ENCODE data around the gene SUSD1. TPM values are rescaled to one million over a fixed set of nuclear protein-coding genes. Genes with fewer than 3 reads are reported as not detected.

Gene SUSD1
- 19.9 TPM for total RNA-seq (ENCODE audit: unreplicated experiment)
- long read RNA-seq, partial matches to known transcripts, result 1 of 1 reads
- long read RNA-seq, other reads (novel, unspliced or antisense), result 0 of 1 reads

- peak; percentile 66 for DNase-seq
- Mint-ChIP-seq H3K36me3 (ENCODE audit: unreplicated experiment) (peaks cover 9% of the 10 kb centered on the region), H3K27ac (ENCODE audit: unreplicated experiment) (peak within 1 kb of the TSS; percentile 88), H3K9me3 (ENCODE audit: unreplicated experiment) (peaks cover 6% of the 10 kb centered on the region), H3K4me3 (ENCODE audit: unreplicated experiment) (peak within 1 kb of the TSS; percentile 87), H3K27me3 (ENCODE audit: unreplicated experiment) (peaks cover 5% of the 10 kb centered on the region), H3K4me1 (ENCODE audit: low read depth, unreplicated experiment) (peaks cover 7% of the 10 kb centered on the region)
- TF ChIP-seq, protein P1, sequence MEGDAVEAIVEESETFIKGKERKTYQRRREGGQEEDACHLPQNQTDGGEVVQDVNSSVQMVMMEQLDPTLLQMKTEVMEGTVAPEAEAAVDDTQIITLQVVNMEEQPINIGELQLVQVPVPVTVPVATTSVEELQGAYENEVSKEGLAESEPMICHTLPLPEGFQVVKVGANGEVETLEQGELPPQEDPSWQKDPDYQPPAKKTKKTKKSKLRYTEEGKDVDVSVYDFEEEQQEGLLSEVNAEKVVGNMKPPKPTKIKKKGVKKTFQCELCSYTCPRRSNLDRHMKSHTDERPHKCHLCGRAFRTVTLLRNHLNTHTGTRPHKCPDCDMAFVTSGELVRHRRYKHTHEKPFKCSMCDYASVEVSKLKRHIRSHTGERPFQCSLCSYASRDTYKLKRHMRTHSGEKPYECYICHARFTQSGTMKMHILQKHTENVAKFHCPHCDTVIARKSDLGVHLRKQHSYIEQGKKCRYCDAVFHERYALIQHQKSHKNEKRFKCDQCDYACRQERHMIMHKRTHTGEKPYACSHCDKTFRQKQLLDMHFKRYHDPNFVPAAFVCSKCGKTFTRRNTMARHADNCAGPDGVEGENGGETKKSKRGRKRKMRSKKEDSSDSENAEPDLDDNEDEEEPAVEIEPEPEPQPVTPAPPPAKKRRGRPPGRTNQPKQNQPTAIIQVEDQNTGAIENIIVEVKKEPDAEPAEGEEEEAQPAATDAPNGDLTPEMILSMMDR (IDR thresholded peaks at IDR 0.05; ENCODE audit: partially characterized antibody, unreplicated experiment), result no peak
Measured at GRCh38 chr9:112174965-112175795, at the start of gene SUSD1. TSS of gene SUSD1 (minus strand) at chr9:112175297. CDS start at chr9:112175235, 62 bp downstream.

GRCh38 chr9:112224401-112225289, 49.5 kb upstream of the SUSD1 start:
- no peak for DNase-seq
- no peaks in the 10 kb centered on the region for H3K9me3 Mint-ChIP-seq (ENCODE audit: unreplicated experiment)

DNA sequence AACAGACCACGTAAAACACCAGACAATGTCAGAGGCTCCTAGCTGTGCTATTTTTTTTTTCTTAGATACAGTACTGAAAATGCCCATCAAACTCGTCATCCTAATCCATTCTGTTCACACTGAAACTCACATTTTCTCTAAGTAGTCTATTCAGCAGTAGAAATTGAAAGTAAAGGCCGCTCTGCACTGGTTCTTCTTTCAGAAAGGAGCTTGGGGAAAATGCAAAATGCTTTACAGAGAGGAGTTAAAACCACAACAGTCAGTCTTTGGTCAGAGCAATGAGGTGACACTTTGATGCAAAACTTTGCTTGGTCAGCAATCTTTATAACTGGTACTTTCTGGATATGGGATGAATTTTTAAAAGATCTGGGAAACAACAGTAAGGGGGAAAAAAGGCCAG, 43.8 kb upstream of the SUSD1 start:
- Mint-ChIP-seq H3K27ac (ENCODE audit: unreplicated experiment) (no peak overlapping the region), H3K4me1 (ENCODE audit: low read depth, unreplicated experiment) (no peaks in the 10 kb centered on the region)

More at GRCh38 chr9:112224401-112225289, 49.5 kb upstream of the SUSD1 start:
- Mint-ChIP-seq H3K27ac (ENCODE audit: unreplicated experiment) (no peak overlapping the region), H3K4me1 (ENCODE audit: low read depth, unreplicated experiment) (no peaks in the 10 kb centered on the region), H3K36me3 (ENCODE audit: unreplicated experiment) (no peaks in the 10 kb centered on the region), H3K4me3 (ENCODE audit: unreplicated experiment) (no peak overlapping the region), H3K27me3 (ENCODE audit: unreplicated experiment) (no peaks in the 10 kb centered on the region)
- TF ChIP-seq, protein P1 (IDR thresholded peaks at IDR 0.05; ENCODE audit: partially characterized antibody, unreplicated experiment), result no peak

DNA sequence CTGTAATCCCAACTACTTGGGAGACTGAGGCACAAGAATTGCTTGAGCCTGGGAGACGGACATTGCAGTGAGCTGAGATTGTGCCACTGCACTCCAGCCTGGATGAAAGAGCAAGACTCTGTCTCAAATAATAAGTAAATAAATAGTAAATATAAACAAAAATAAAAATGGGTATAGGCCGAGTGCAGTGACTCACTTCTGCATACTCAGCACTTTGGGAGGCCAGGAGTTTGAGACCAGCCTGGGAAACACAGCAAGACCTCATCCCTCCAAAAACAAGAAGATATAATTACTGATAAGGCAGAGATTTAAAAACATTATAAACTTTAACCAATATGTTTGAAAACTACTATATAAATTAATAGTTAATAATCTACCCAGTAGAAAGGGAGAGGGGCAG, 37.8 kb upstream of the SUSD1 start:
- H3K36me3 Mint-ChIP-seq (ENCODE audit: unreplicated experiment), result peaks cover 4% of the 10 kb centered on the region
- H3K27me3 Mint-ChIP-seq (ENCODE audit: unreplicated experiment), result no peaks in the 10 kb centered on the region
- H3K4me3 Mint-ChIP-seq (ENCODE audit: unreplicated experiment), result no peak overlapping the region
- no peak for DNase-seq
- no peaks in the 10 kb centered on the region for H3K9me3 Mint-ChIP-seq (ENCODE audit: unreplicated experiment)
- H3K4me1 Mint-ChIP-seq (ENCODE audit: low read depth, unreplicated experiment), result no peaks in the 10 kb centered on the region
- TF ChIP-seq, protein P1 (IDR thresholded peaks at IDR 0.05; ENCODE audit: partially characterized antibody, unreplicated experiment), result no peak
- no peak overlapping the region for H3K27ac Mint-ChIP-seq (ENCODE audit: unreplicated experiment)

More for the DNA sequence above, 43.8 kb upstream of the SUSD1 start:
- TF ChIP-seq, protein P1 (IDR thresholded peaks at IDR 0.05; ENCODE audit: partially characterized antibody, unreplicated experiment), result no peak
- Mint-ChIP-seq H3K9me3 (ENCODE audit: unreplicated experiment) (no peaks in the 10 kb centered on the region), H3K4me3 (ENCODE audit: unreplicated experiment) (no peak overlapping the region), H3K27me3 (ENCODE audit: unreplicated experiment) (no peaks in the 10 kb centered on the region), H3K36me3 (ENCODE audit: unreplicated experiment) (no peaks in the 10 kb centered on the region)
- no peak for DNase-seq
